HL-60 (cell line): ENCODE results near the gene NME7.

Experiments used
- DNase-seq, 2 experiments: peaks; one replicate each; pipeline ENCODE4 v3.0.0-alpha.2; 2010 to 2020; ENCODE audit warnings: low read depth in 1 of 2, low spot score in 1 of 2
- H3K27ac ChIP-seq: fragments of 250-450 bp; sonication (Bioruptor Pico); replicated peaks from 2 replicates; pipeline ENCODE4 v1.5.1; 2020; ENCODE audit warnings: mild to moderate bottlenecking, moderate library complexity
- H3K27me3 ChIP-seq: fragments of 250-450 bp; sonication (Bioruptor Pico); 2 replicates; pipeline ENCODE4 v1.5.1; 2021; ENCODE audit warnings: mild to moderate bottlenecking, moderate library complexity; ENCODE audit not compliant: insufficient read depth, poor library complexity, severe bottlenecking
- H3K4me3 ChIP-seq: replicated peaks from 2 replicates; pipeline ENCODE4 v1.5.1; 2011; ENCODE audit warnings: mild to moderate bottlenecking, control low read depth, low read length; ENCODE audit not compliant: insufficient read depth
- GABPA ChIP-seq: IDR thresholded peaks from 2 replicates; pipeline ENCODE4 v1.6.1; 2012; ENCODE audit warnings: low read depth
- POLR2AphosphoS5 ChIP-seq: IDR thresholded peaks from 2 replicates; pipeline ENCODE4 v1.6.1; 2012; ENCODE audit warnings: low read depth
- SPI1 ChIP-seq: IDR thresholded peaks from 2 replicates; pipeline ENCODE4 v1.6.1; 2012; ENCODE audit warnings: low read depth, mild to moderate bottlenecking, borderline replicate concordance
- TF ChIP-seq, protein P1 (sequence below): IDR thresholded peaks from 2 replicates; pipeline ENCODE4 v1.6.1; 2012; ENCODE audit warnings: low read depth; ENCODE audit not compliant: insufficient replicate concordance
- TF ChIP-seq, protein P2 (sequence below): IDR thresholded peaks from one replicate; pipeline ENCODE4 v1.5.1; 2011; ENCODE audit warnings: low read length, control low read depth, inconsistent platforms; ENCODE audit not compliant: insufficient read depth

The NME7 gene

GRCh38 chr1:169102567-169102966, 265.0 kb downstream of the NME7 start:
- Histone ChIP-seq H3K27ac (no peak overlapping the region), H3K27me3 (peaks cover 24% of the 10 kb centered on the region), H3K4me3 (no peak overlapping the region)
- no peak for DNase-seq
- TF ChIP-seq, protein P1, sequence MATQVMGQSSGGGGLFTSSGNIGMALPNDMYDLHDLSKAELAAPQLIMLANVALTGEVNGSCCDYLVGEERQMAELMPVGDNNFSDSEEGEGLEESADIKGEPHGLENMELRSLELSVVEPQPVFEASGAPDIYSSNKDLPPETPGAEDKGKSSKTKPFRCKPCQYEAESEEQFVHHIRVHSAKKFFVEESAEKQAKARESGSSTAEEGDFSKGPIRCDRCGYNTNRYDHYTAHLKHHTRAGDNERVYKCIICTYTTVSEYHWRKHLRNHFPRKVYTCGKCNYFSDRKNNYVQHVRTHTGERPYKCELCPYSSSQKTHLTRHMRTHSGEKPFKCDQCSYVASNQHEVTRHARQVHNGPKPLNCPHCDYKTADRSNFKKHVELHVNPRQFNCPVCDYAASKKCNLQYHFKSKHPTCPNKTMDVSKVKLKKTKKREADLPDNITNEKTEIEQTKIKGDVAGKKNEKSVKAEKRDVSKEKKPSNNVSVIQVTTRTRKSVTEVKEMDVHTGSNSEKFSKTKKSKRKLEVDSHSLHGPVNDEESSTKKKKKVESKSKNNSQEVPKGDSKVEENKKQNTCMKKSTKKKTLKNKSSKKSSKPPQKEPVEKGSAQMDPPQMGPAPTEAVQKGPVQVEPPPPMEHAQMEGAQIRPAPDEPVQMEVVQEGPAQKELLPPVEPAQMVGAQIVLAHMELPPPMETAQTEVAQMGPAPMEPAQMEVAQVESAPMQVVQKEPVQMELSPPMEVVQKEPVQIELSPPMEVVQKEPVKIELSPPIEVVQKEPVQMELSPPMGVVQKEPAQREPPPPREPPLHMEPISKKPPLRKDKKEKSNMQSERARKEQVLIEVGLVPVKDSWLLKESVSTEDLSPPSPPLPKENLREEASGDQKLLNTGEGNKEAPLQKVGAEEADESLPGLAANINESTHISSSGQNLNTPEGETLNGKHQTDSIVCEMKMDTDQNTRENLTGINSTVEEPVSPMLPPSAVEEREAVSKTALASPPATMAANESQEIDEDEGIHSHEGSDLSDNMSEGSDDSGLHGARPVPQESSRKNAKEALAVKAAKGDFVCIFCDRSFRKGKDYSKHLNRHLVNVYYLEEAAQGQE, result no peak
- TF ChIP-seq POLR2AphosphoS5 (no peak), GABPA (no peak), SPI1 (no peak)

- H3K27me3 ChIP-seq, result peaks cover 18% of the 10 kb centered on the region
- H3K27ac ChIP-seq, result no peak overlapping the region
- TF ChIP-seq, protein P2, sequence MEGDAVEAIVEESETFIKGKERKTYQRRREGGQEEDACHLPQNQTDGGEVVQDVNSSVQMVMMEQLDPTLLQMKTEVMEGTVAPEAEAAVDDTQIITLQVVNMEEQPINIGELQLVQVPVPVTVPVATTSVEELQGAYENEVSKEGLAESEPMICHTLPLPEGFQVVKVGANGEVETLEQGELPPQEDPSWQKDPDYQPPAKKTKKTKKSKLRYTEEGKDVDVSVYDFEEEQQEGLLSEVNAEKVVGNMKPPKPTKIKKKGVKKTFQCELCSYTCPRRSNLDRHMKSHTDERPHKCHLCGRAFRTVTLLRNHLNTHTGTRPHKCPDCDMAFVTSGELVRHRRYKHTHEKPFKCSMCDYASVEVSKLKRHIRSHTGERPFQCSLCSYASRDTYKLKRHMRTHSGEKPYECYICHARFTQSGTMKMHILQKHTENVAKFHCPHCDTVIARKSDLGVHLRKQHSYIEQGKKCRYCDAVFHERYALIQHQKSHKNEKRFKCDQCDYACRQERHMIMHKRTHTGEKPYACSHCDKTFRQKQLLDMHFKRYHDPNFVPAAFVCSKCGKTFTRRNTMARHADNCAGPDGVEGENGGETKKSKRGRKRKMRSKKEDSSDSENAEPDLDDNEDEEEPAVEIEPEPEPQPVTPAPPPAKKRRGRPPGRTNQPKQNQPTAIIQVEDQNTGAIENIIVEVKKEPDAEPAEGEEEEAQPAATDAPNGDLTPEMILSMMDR, result no peak
- TF ChIP-seq SPI1 (no peak), GABPA (no peak), POLR2AphosphoS5 (no peak)
- TF ChIP-seq, protein P1, result no peak
- no peak for DNase-seq
- H3K4me3 ChIP-seq, result no peak overlapping the region
Observed at GRCh38 chr1:169100651-169101088, 266.9 kb downstream of the NME7 start.

GRCh38 chr1:169100208-169100607, 267.4 kb downstream of the NME7 start:
- DNase-seq, result no peak
- Histone ChIP-seq H3K27me3 (peaks cover 14% of the 10 kb centered on the region), H3K4me3 (no peak overlapping the region), H3K27ac (no peak overlapping the region)
- no peak for TF ChIP-seq POLR2AphosphoS5
- TF ChIP-seq, protein P2, result no peak
- TF ChIP-seq, protein P1, result no peak
- no peak for TF ChIP-seq GABPA

DNA sequence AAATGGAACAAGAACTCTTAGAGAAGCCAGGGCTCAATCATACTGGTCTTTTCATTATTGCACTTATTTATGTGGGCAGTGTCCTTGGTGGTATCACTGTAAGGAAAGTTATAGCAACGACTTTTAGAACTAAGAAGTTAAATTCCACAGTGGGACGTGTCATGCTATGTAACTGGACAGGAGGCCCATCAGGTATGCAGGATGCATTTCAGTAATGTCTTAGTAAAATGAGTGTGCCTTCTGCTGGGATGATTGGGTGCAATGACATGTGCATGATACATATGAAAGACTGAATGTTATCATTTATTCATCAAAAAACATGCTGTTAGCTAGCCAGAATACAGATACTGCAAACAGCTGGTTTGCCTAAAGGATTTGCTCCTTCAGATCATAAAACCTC, 268.0 kb downstream of the NME7 start:
- Histone ChIP-seq H3K27me3 (peaks cover 7% of the 10 kb centered on the region), H3K27ac (no peak overlapping the region), H3K4me3 (no peak overlapping the region)
- no peak for TF ChIP-seq GABPA
- TF ChIP-seq POLR2AphosphoS5, result no peak
- TF ChIP-seq, protein P2, result no peak
- TF ChIP-seq, protein P1, result no peak
- no peak for TF ChIP-seq SPI1
- no peak for DNase-seq
